GM19193 (cell line): ENCODE results near the gene ZNF613.

Experiments used
- POLR2A ChIP-seq: IDR thresholded peaks from 4 replicates; pipeline ENCODE4 v1.6.1; 2011; ENCODE audit not compliant: insufficient read depth, insufficient read length; ENCODE audit errors: extremely low read depth

The ZNF613 gene

GRCh38 chr19:51926784-51927741 lies at the start of gene ZNF613:
Gene ZNF613, plus strand, starts transcription at chr19:51927472. Its CDS starts 8,749 bp downstream, at chr19:51936221.
- peak; percentile 59 for TF ChIP-seq POLR2A

GRCh38 chr19:51882518-51882917 lies 44.8 kb upstream of the ZNF613 start:
- no peak for TF ChIP-seq POLR2A

GRCh38 chr19:51884713-51885112 lies 42.6 kb upstream of the ZNF613 start:
- TF ChIP-seq POLR2A, result no peak

- peak; percentile 59 for TF ChIP-seq POLR2A
Observed at GRCh38 chr19:51887522-51888498, 39.5 kb upstream of the ZNF613 start, which contains the start of gene ZNF577. Gene ZNF577, minus strand, starts transcription at chr19:51887951. Its CDS starts 7,569 bp downstream, at chr19:51880382.

- no peak for TF ChIP-seq POLR2A
Observed at GRCh38 chr19:51889934-51890333, 37.3 kb upstream of the ZNF613 start.

- TF ChIP-seq POLR2A, result no peak
Observed at GRCh38 chr19:51891193-51891747, 36.0 kb upstream of the ZNF613 start.

- no peak for TF ChIP-seq POLR2A
Observed at GRCh38 chr19:51901860-51902259, 25.4 kb upstream of the ZNF613 start.

- TF ChIP-seq POLR2A, result no peak
Observed at GRCh38 chr19:51903192-51903591, 24.1 kb upstream of the ZNF613 start.

GRCh38 chr19:51904331-51905165 lies 22.7 kb upstream of the ZNF613 start, which contains the start of gene ZNF649:
Gene ZNF649, minus strand, starts transcription at chr19:51905017. Its CDS starts 4,910 bp downstream, at chr19:51900107.
- peak; percentile 55 for TF ChIP-seq POLR2A

GRCh38 chr19:51905206-51905605 lies 22.1 kb upstream of the ZNF613 start:
- TF ChIP-seq POLR2A, result no peak

GRCh38 chr19:51915324-51915867 lies 11.9 kb upstream of the ZNF613 start:
- no peak for TF ChIP-seq POLR2A

- no peak for TF ChIP-seq POLR2A
Observed at GRCh38 chr19:51916167-51916566, 11.1 kb upstream of the ZNF613 start.

GRCh38 chr19:51919606-51920005 lies 7.7 kb upstream of the ZNF613 start:
- no peak for TF ChIP-seq POLR2A

- no peak for TF ChIP-seq POLR2A
Observed at GRCh38 chr19:51921949-51922348, 5.3 kb upstream of the ZNF613 start.

GRCh38 chr19:51926426-51926783 lies 867 bp upstream of the ZNF613 start:
- no peak for TF ChIP-seq POLR2A
